HG02642 (cell line): Measurements from ENCODE around the gene LSAMP.
"Not testable (repeated sequence)": the region's sequence is repeated elsewhere in the genome, so short reads cannot be mapped to it uniquely, and the experiment has no call there.

ENCODE experiments used
- ATAC-seq: cut with Tn5 transposase; IDR thresholded peaks from one replicate; pipeline ENCODE4 v1.9.1; 2021; ENCODE audit warnings: mild to moderate bottlenecking; ENCODE audit not compliant: unreplicated experiment, poor library complexity

Gene LSAMP

GRCh38 chr3:116254541-116254940 lies 190.7 kb downstream of the LSAMP start:
- no peak for ATAC-seq

- no peak for ATAC-seq
Measured at GRCh38 chr3:116253511-116253910, 191.8 kb downstream of the LSAMP start.

- no peak for ATAC-seq
Measured at GRCh38 chr3:116247605-116248004, 197.7 kb downstream of the LSAMP start.

GRCh38 chr3:116246406-116246980 lies 198.8 kb downstream of the LSAMP start:
- ATAC-seq, result no peak

- no peak for ATAC-seq
Measured at GRCh38 chr3:116242825-116243224, 202.5 kb downstream of the LSAMP start.

GRCh38 chr3:116241677-116242076 lies 203.6 kb downstream of the LSAMP start:
- no peak for ATAC-seq

- ATAC-seq, result no peak
Measured at GRCh38 chr3:116240261-116240660, 205.0 kb downstream of the LSAMP start.

- no peak for ATAC-seq
Measured at GRCh38 chr3:116238846-116239565, 206.3 kb downstream of the LSAMP start.

GRCh38 chr3:116233711-116234357 lies 211.5 kb downstream of the LSAMP start:
- no peak for ATAC-seq

- no peak for ATAC-seq
Measured at GRCh38 chr3:116230431-116231020, 214.8 kb downstream of the LSAMP start.

- ATAC-seq, result no peak
Measured at GRCh38 chr3:116226266-116226665, 219.0 kb downstream of the LSAMP start.

GRCh38 chr3:116216761-116217160 lies 228.5 kb downstream of the LSAMP start:
- ATAC-seq, result no peak

GRCh38 chr3:116211901-116212300 lies 233.4 kb downstream of the LSAMP start:
- no peak for ATAC-seq

GRCh38 chr3:116208830-116209229 lies 236.5 kb downstream of the LSAMP start:
- not testable (repeated sequence) for ATAC-seq

GRCh38 chr3:116200956-116201690 lies 244.2 kb downstream of the LSAMP start:
- ATAC-seq, result no peak

GRCh38 chr3:116199063-116199462 lies 246.2 kb downstream of the LSAMP start:
- ATAC-seq, result no peak

GRCh38 chr3:116198087-116198486 lies 247.2 kb downstream of the LSAMP start:
- ATAC-seq, result no peak

GRCh38 chr3:116192464-116192863 lies 252.8 kb downstream of the LSAMP start:
- ATAC-seq, result no peak

- ATAC-seq, result no peak
Measured at GRCh38 chr3:116191409-116191808, 253.9 kb downstream of the LSAMP start.

GRCh38 chr3:116190095-116190494 lies 255.2 kb downstream of the LSAMP start:
- ATAC-seq, result no peak
